ENCODE results near the gene MSH3.

DNA sequence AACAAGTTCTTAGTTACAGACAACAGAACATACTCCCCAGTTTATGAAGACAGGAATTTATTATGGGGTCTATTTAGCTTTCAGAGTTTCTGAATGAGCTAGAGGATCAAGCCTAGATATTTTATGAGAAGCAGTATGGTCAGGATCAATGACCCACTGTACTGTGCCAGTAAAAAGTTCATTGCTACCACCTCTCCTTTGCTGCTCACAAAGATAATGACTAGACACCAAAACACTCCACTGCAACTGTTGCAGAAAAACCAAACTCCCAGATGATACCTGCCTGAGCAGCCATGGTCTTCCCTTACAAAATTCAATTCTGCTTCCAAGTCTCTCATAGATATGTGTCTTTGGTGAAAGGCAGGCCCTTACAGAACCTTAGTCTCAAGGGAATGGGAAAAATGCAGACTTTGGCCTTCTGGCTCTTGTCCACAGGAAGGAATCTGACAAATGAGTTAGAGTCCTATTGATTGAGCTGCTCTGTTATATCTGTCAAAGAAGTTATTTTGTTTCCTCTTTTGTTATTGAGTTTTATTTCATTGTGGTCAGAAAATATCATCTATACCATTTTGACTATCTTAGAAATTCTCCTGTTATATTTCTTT is 231.0 kb downstream of the MSH3 start:
- TF ChIP-seq, protein P1, sequence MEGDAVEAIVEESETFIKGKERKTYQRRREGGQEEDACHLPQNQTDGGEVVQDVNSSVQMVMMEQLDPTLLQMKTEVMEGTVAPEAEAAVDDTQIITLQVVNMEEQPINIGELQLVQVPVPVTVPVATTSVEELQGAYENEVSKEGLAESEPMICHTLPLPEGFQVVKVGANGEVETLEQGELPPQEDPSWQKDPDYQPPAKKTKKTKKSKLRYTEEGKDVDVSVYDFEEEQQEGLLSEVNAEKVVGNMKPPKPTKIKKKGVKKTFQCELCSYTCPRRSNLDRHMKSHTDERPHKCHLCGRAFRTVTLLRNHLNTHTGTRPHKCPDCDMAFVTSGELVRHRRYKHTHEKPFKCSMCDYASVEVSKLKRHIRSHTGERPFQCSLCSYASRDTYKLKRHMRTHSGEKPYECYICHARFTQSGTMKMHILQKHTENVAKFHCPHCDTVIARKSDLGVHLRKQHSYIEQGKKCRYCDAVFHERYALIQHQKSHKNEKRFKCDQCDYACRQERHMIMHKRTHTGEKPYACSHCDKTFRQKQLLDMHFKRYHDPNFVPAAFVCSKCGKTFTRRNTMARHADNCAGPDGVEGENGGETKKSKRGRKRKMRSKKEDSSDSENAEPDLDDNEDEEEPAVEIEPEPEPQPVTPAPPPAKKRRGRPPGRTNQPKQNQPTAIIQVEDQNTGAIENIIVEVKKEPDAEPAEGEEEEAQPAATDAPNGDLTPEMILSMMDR (IDR thresholded peaks at IDR 0.05) = no peak
- TF ChIP-seq POLR2A (IDR thresholded peaks at IDR 0.05) = no peak
- no peak for TF ChIP-seq EP300 (IDR thresholded peaks at IDR 0.05)
- TF ChIP-seq POLR2AphosphoS5 (IDR thresholded peaks at IDR 0.05) = no peak

Measured in stomach (tissue), 4 donors.